Spleen (tissue), 11 donors: ENCODE measurements around the gene GABRB1. TPM values are rescaled to one million over a fixed set of nuclear protein-coding genes. Genes with fewer than 3 reads are reported as not detected.

ENCODE experiments used
- DNase-seq: peaks from one replicate; pipeline ENCODE4 v3.0.0-alpha.2; 2020
- H3K27ac ChIP-seq, 8 donors: fragments of 200-600 bp; sonication (generic) in 7 of 8; 1 replicate in 4 of 8; 2 replicates in 4 of 8; pipeline versions ENCODE4 v1.5.0 to v1.8.0; 2016 to 2021; ENCODE audit warnings: inconsistent platforms in 4 of 8, mild to moderate bottlenecking in 4 of 8, moderate library complexity in 1 of 8
- H3K27me3 ChIP-seq, 7 donors: fragments of 200-600 bp; sonication (generic) in 6 of 7; replicated peaks in 1 of 7; 1 replicate in 4 of 7; 2 replicates in 3 of 7; pipeline versions ENCODE4 v1.5.0 to v1.8.0; 2016 to 2021; ENCODE audit warnings: inconsistent platforms in 3 of 7, mild to moderate bottlenecking in 1 of 7
- H3K36me3 ChIP-seq, 6 donors: fragments of 200-600 bp; sonication (generic) in 5 of 6; 1 replicate in 4 of 6; 2 replicates in 2 of 6; pipeline versions ENCODE4 v1.5.0 to v1.8.0; 2016 to 2021; ENCODE audit warnings: inconsistent platforms in 2 of 6
- H3K4me1 ChIP-seq, 6 donors: fragments of 200-600 bp; sonication (generic) in 5 of 6; 1 replicate in 3 of 6; 2 replicates in 3 of 6; pipeline versions ENCODE4 v1.5.0 to v1.8.0; 2016 to 2021; ENCODE audit warnings: inconsistent platforms in 3 of 6
- H3K4me3 ChIP-seq, 8 donors: fragments of 200-600 bp; sonication (generic) in 7 of 8; 1 replicate in 4 of 8; 2 replicates in 4 of 8; pipeline versions ENCODE4 v1.5.0 to v1.8.0; 2016 to 2021; ENCODE audit warnings: inconsistent platforms in 4 of 8, mild to moderate bottlenecking in 4 of 8, moderate library complexity in 2 of 8
- H3K9me3 ChIP-seq, 8 donors: fragments of 200-600 bp; sonication (generic) in 7 of 8; 1 replicate in 4 of 8; 2 replicates in 4 of 8; pipeline versions ENCODE4 v1.5.0 to v1.8.0; 2016 to 2021; ENCODE audit warnings: inconsistent platforms in 4 of 8
- POLR2A ChIP-seq, 3 donors: fragments of 450-650 bp; IDR thresholded peaks; one replicate each; pipeline ENCODE4 v1.5.1; 2017; ENCODE audit warnings: antibody characterized with exemption in 3 of 3, mild to moderate bottlenecking in 1 of 3
- POLR2AphosphoS5 ChIP-seq, 3 donors: sonication (generic); formaldehyde crosslinking; IDR thresholded peaks; one replicate each; pipeline ENCODE4 v1.5.1; 2017; ENCODE audit warnings: antibody characterized with exemption in 3 of 3
- WGBS, 5 donors: extraction: QIAGEN DNeasy Blood & Tissue Kit in 3 of 5; methylation state at CpG; one replicate each; pipeline versions ENCODE4 v1.1.5 to v1.1.7; 2013 to 2018; 5-methylcytosine and 5-hydroxymethylcytosine counted together
- intact Hi-C: fragments of 100-400 bp; cut with DNase I; formaldehyde crosslinking; loops from one replicate; pipeline ENCODE4 v1.15.0; 2023; ENCODE audit warnings: low total_unique reads
- polyA plus RNA-seq, 3 donors: library from polyadenylated mRNA; stranded (reverse); fragments of 200-250 nt; gene quantifications; one replicate each; pipeline ENCODE4 v1.2.1, GENCODE V29; 2013
- total RNA-seq, 7 donors: library from RNA; depleted of rRNA in 3 of 7; stranded (reverse); fragments of >200 nt in 3 of 7; fragmentation: NEBNext Ultra II Directional in 4 of 7; extraction: Animal tissue kit (Norgen Biotek cat#: 25700) in 4 of 7; gene quantifications; one replicate each; pipeline versions ENCODE4 v1.1.0 to v1.2.1, GENCODE V29; 2016 to 2021
- TF ChIP-seq, protein P1 (sequence below), 11 experiments: fragments of 200-600 bp in 7 of 11; fragments of 450-650 bp in 4 of 11; sonication (generic) in 4 of 11; IDR thresholded peaks in 8 of 11; conservative IDR thresholded peaks in 3 of 11; 1 replicate in 7 of 11; 2 replicates in 4 of 11; pipeline versions ENCODE4 v1.4.0 to v1.8.0; 2016 to 2021; ENCODE audit warnings: antibody characterized with exemption in 11 of 11, inconsistent platforms in 4 of 11, mild to moderate bottlenecking in 1 of 11
- donor health status: healthy with polysubstance abuse.
- donor health status: DM: no; HTN: no; CAD: no; lungs with moderate emphysema.
- donor health status: DM: no; HTN: no; CAD: no.
- donor health status: Bipolar disorder and iron deficiency.
- donor health status: healthy.
- donor health status: DM: no; HTN: no; CAD: no.
- donor health status: DM: yes; HTN: yes; CAD: no.

GABRB1 gene
- total and polyA plus RNA-seq, 10 donors: not detected

DNA sequence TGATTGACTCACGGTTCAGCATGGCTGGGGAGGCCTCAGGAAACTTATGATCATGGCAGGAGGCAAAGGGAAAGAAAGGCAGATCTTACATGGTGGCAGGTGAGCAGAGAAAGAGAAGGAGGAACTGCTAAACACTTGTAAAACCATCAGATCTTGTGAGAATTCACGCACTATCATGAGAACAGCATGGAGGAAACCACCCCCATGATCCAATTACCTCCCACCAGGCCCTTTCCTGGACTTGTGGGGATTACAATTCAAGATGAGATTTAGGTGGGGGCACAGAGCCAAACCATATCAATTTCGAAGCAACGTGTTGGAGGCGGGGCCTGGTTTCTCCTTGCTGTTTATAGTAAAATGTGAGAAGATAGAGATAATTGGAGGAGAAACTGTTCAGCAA lies 167.4 kb downstream of the GABRB1 start:
- 63 to 75% (median 69%) methylated on average over 5 of the region's 5 CpGs for WGBS, 5 donors
- intact Hi-C loops: no loop called here
- Histone ChIP-seq H3K36me3 (no peaks in the 10 kb centered on the region), H3K27ac (no peak overlapping the region), H3K27me3 (no peaks in the 10 kb centered on the region), H3K4me1 (no peaks in the 10 kb centered on the region), H3K4me3 (no peak overlapping the region), H3K9me3 (no peaks in the 10 kb centered on the region)
- no peak for TF ChIP-seq POLR2A (IDR thresholded peaks at IDR 0.05)
- TF ChIP-seq, protein P1, sequence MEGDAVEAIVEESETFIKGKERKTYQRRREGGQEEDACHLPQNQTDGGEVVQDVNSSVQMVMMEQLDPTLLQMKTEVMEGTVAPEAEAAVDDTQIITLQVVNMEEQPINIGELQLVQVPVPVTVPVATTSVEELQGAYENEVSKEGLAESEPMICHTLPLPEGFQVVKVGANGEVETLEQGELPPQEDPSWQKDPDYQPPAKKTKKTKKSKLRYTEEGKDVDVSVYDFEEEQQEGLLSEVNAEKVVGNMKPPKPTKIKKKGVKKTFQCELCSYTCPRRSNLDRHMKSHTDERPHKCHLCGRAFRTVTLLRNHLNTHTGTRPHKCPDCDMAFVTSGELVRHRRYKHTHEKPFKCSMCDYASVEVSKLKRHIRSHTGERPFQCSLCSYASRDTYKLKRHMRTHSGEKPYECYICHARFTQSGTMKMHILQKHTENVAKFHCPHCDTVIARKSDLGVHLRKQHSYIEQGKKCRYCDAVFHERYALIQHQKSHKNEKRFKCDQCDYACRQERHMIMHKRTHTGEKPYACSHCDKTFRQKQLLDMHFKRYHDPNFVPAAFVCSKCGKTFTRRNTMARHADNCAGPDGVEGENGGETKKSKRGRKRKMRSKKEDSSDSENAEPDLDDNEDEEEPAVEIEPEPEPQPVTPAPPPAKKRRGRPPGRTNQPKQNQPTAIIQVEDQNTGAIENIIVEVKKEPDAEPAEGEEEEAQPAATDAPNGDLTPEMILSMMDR (IDR thresholded peaks at IDR 0.05 in 8 of 11, conservative IDR thresholded peaks at IDR 0.05 in 3 of 11): no peak
- no peak for TF ChIP-seq POLR2AphosphoS5 (IDR thresholded peaks at IDR 0.05)
- no peak for DNase-seq

DNA sequence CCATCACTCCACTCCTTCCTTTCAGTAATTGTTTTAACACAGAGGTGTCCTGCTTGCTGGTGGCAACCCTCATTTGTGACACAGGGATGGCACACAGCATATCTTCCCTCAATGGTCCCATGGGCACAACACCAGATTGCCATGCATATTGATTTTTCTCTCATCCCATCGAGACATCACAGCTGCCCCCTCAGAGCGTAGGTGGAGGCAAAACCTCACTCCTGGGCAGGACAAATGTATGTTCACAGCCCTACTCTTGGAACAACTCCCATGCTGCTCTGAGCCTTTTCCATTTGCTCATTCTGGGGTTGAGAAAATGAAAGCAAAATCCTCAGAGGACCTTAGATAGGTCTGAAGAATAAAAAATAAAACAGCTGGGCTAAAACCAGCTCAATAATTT lies 172.2 kb downstream of the GABRB1 start:
- TF ChIP-seq POLR2AphosphoS5 (IDR thresholded peaks at IDR 0.05) (no peak), POLR2A (IDR thresholded peaks at IDR 0.05) (no peak)
- TF ChIP-seq, protein P1 (IDR thresholded peaks at IDR 0.05 in 8 of 11, conservative IDR thresholded peaks at IDR 0.05 in 3 of 11): no peak
- no peak overlapping the region for H3K27ac ChIP-seq
- intact Hi-C loops: no loop called here
- DNase-seq: no peak
- WGBS, 5 donors: 63 to 79% (median 70%) methylated on average over 2 of the region's 2 CpGs
- H3K4me3 ChIP-seq: no peak overlapping the region
- H3K4me1 ChIP-seq: no peaks in the 10 kb centered on the region
- H3K36me3 ChIP-seq: no peaks in the 10 kb centered on the region
- no peaks in the 10 kb centered on the region for H3K9me3 ChIP-seq
- no peaks in the 10 kb centered on the region for H3K27me3 ChIP-seq

DNA sequence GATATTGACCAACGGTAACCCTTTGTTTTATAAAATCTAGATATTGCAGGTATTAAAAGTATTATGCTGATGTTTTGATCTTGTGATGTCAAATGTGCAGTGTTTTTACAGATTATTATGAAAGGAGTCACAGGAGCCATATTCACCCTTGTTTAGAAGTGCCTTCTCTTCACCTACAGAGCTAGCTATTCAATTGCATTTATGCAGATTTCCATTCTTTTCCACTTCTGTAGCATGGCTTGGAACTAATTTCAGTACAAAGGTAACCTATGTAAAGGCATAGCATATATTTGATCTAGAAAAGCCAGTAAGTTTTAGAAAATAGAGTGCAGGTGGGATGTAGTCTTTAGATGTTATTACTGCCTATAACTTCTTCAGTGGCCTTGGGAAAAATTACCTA lies 176.2 kb downstream of the GABRB1 start:
- intact Hi-C loops: no loop called here
- no peak overlapping the region for H3K27ac ChIP-seq
- H3K27me3 ChIP-seq: no peaks in the 10 kb centered on the region
- 70 to 81% (median 74%) methylated on average over 1 of the region's 1 CpG for WGBS, 5 donors
- H3K4me1 ChIP-seq: no peaks in the 10 kb centered on the region
- no peak for DNase-seq
- H3K36me3 ChIP-seq: no peaks in the 10 kb centered on the region
- TF ChIP-seq, protein P1 (IDR thresholded peaks at IDR 0.05 in 8 of 11, conservative IDR thresholded peaks at IDR 0.05 in 3 of 11): no peak
- TF ChIP-seq POLR2A (IDR thresholded peaks at IDR 0.05) (no peak), POLR2AphosphoS5 (IDR thresholded peaks at IDR 0.05) (no peak)
- H3K4me3 ChIP-seq: no peak overlapping the region
- H3K9me3 ChIP-seq: no peaks in the 10 kb centered on the region

DNA sequence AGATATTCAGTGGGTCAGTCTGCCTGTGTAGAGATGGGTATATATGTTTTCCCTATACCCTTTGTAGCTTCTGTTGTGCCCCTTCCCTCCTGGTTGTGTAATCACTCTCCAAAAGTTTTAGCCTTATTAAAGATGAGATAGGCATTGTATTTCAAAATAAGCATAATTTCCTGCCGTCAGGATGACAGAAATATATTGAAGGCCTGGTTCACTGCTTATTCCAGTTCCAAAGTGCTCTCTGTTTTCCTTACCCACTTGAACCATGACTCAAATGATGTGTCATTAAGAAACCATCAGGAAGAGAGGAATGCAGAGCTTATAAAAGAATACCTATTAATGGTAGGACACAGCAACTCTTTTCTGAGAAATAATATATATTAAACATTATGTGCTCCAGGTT lies 178.5 kb downstream of the GABRB1 start:
- intact Hi-C loops: no loop called here
- no peaks in the 10 kb centered on the region for H3K27me3 ChIP-seq
- H3K4me1 ChIP-seq: no peaks in the 10 kb centered on the region
- H3K9me3 ChIP-seq: no peaks in the 10 kb centered on the region
- no peaks in the 10 kb centered on the region for H3K36me3 ChIP-seq
- WGBS, 5 donors: 50 to 70% (median 69%) methylated on average over 1 of the region's 1 CpG
- no peak overlapping the region for H3K4me3 ChIP-seq
- TF ChIP-seq POLR2A (IDR thresholded peaks at IDR 0.05) (no peak), POLR2AphosphoS5 (IDR thresholded peaks at IDR 0.05) (no peak)
- TF ChIP-seq, protein P1 (IDR thresholded peaks at IDR 0.05 in 8 of 11, conservative IDR thresholded peaks at IDR 0.05 in 3 of 11): no peak
- H3K27ac ChIP-seq: no peak overlapping the region
- no peak for DNase-seq
